HepG2 (cell line): Measurements from ENCODE around the gene PTGIS. TPM values are rescaled to one million over a fixed set of nuclear protein-coding genes. Genes with fewer than 3 reads are reported as not detected.
A peak's percentile ranks its signal among the peaks of the same experiment; 100 is the strongest.

Experiments
- CAMTA2 ChIP-seq: sonication (generic); formaldehyde crosslinking; IDR thresholded peaks from 2 replicates; pipeline ENCODE4 v1.4.0; 2020; ENCODE audit warnings: mild to moderate bottlenecking, missing genetic modification reagents, borderline replicate concordance
- HOXA5 ChIP-seq: sonication (generic); formaldehyde crosslinking; IDR thresholded peaks from 2 replicates; pipeline ENCODE4 v1.4.0; 2020; ENCODE audit warnings: missing genetic modification reagents
- KDM2A ChIP-seq: sonication (generic); formaldehyde crosslinking; IDR thresholded peaks from 2 replicates; pipeline ENCODE4 v1.4.0; 2020; ENCODE audit warnings: low read depth, missing genetic modification reagents, borderline replicate concordance
- KDM3A ChIP-seq: IDR thresholded peaks from 2 replicates; pipeline ENCODE4 v1.6.1; 2018; ENCODE audit warnings: low read depth, missing compliant biosample characterization
- KLF9 ChIP-seq: IDR thresholded peaks from 2 replicates; pipeline ENCODE4 v1.6.1; 2016; ENCODE audit warnings: low read depth
- MAFK ChIP-seq, 2 experiments: IDR thresholded peaks in 1 of 2; conservative IDR thresholded peaks in 1 of 2; 2 replicates each; pipeline ENCODE4 v1.6.1; 2011; ENCODE audit warnings: improper control_type of control experiment in 2 of 2, low read length in 2 of 2
- MIER3 ChIP-seq: IDR thresholded peaks from 2 replicates; pipeline ENCODE4 v1.6.1; 2016; ENCODE audit warnings: missing compliant biosample characterization, borderline replicate concordance
- SAFB2 ChIP-seq: sonication (generic); formaldehyde crosslinking; IDR thresholded peaks from 2 replicates; pipeline ENCODE4 v1.5.1; 2020; ENCODE audit warnings: missing genetic modification reagents, low read depth, mild to moderate bottlenecking, borderline replicate concordance
- SNRNP70 ChIP-seq: fragments of 200-400 bp; formaldehyde crosslinking; IDR thresholded peaks from 2 replicates; pipeline ENCODE4 v1.6.1; 2017; ENCODE audit warnings: mild to moderate bottlenecking, low read depth, low read length, moderate library complexity
- STAG1 ChIP-seq: sonication (generic); formaldehyde crosslinking; IDR thresholded peaks from 2 replicates; pipeline ENCODE4 v1.4.0; 2020; ENCODE audit warnings: missing genetic modification reagents
- STAT5B ChIP-seq: sonication (generic); formaldehyde crosslinking; IDR thresholded peaks from 2 replicates; pipeline ENCODE4 v1.4.0; 2020; ENCODE audit warnings: missing genetic modification reagents
- ZFP37 ChIP-seq: sonication (generic); formaldehyde crosslinking; IDR thresholded peaks from 2 replicates; pipeline ENCODE4 v1.4.0; 2020; ENCODE audit warnings: missing genetic modification reagents, borderline replicate concordance
- ZMYM3 ChIP-seq: sonication (generic); formaldehyde crosslinking; IDR thresholded peaks from 2 replicates; pipeline ENCODE4 v1.5.1; 2020; ENCODE audit warnings: mild to moderate bottlenecking, missing genetic modification reagents
- ZNF121 ChIP-seq: sonication (generic); formaldehyde crosslinking; IDR thresholded peaks from 2 replicates; pipeline ENCODE4 v1.5.0; 2020; ENCODE audit warnings: mild to moderate bottlenecking, missing genetic modification reagents
- ZNF329 ChIP-seq: sonication (generic); formaldehyde crosslinking; IDR thresholded peaks from 2 replicates; pipeline ENCODE4 v1.9.0; 2021; ENCODE audit warnings: low read depth, mild to moderate bottlenecking, missing genetic modification reagents
- ZNF501 ChIP-seq: sonication (generic); formaldehyde crosslinking; IDR thresholded peaks from 2 replicates; pipeline ENCODE4 v1.5.1; 2020; ENCODE audit warnings: mild to moderate bottlenecking, moderate library complexity, missing genetic modification reagents
- ZNF768 ChIP-seq: sonication (generic); formaldehyde crosslinking; IDR thresholded peaks from 2 replicates; pipeline ENCODE4 v1.4.0; 2020; ENCODE audit warnings: missing genetic modification reagents
- ZNF776 ChIP-seq: sonication (generic); formaldehyde crosslinking; IDR thresholded peaks from 2 replicates; pipeline ENCODE4 v1.4.0; 2020; ENCODE audit warnings: mild to moderate bottlenecking, missing genetic modification reagents
- ZNF792 ChIP-seq: IDR thresholded peaks from 2 replicates; pipeline ENCODE4 v1.6.1; 2016
- ZSCAN29 ChIP-seq: sonication (generic); formaldehyde crosslinking; conservative IDR thresholded peaks from 2 replicates; pipeline ENCODE4 v1.4.0; 2020; ENCODE audit warnings: mild to moderate bottlenecking, missing genetic modification reagents
- polyA plus RNA-seq, 8 experiments: library from polyadenylated mRNA; depleted of rRNA in 3 of 8; stranded (reverse) in 7 of 8; unstranded in 1 of 8; fragments of >200 nt; fragmentation: Illumina TruSeq in 4 of 8; extraction: Trizol in 4 of 8; gene quantifications; 2 replicates each; pipeline versions ENCODE4 v1.2.1 to v1.2.3, GENCODE V29; 2011 to 2016; ENCODE audit warnings: low read depth in 4 of 8, missing spikeins in 1 of 8, mixed read lengths in 1 of 8; ENCODE audit not compliant: insufficient read depth in 1 of 8
- total RNA-seq, 5 experiments: library from RNA; depleted of rRNA; stranded (reverse); fragments of >200 nt; fragmentation: Illumina TruSeq; extraction: Trizol; gene quantifications; 2 replicates each; pipeline ENCODE4 v1.2.3, GENCODE V29; 2016; ENCODE audit warnings: low read depth in 1 of 5
- TF ChIP-seq, protein P1 (sequence below): sonication (generic); formaldehyde crosslinking; IDR thresholded peaks from 2 replicates; pipeline ENCODE4 v1.4.0; 2020; ENCODE audit warnings: mild to moderate bottlenecking, missing genetic modification reagents
- TF ChIP-seq, protein P2 (sequence below): fragments of 450-650 bp; IDR thresholded peaks from 2 replicates; pipeline ENCODE4 v1.6.1; 2017
- TF ChIP-seq, protein P3 (sequence below): sonication (generic); formaldehyde crosslinking; IDR thresholded peaks from 2 replicates; pipeline ENCODE4 v1.5.0; 2020; ENCODE audit warnings: mild to moderate bottlenecking, missing genetic modification reagents

Gene PTGIS
- total and polyA plus RNA-seq, 2 of the 13 experiments (the other 11 are each of a cell fraction or from before 2014, with no cell fraction given): not detected

DNA sequence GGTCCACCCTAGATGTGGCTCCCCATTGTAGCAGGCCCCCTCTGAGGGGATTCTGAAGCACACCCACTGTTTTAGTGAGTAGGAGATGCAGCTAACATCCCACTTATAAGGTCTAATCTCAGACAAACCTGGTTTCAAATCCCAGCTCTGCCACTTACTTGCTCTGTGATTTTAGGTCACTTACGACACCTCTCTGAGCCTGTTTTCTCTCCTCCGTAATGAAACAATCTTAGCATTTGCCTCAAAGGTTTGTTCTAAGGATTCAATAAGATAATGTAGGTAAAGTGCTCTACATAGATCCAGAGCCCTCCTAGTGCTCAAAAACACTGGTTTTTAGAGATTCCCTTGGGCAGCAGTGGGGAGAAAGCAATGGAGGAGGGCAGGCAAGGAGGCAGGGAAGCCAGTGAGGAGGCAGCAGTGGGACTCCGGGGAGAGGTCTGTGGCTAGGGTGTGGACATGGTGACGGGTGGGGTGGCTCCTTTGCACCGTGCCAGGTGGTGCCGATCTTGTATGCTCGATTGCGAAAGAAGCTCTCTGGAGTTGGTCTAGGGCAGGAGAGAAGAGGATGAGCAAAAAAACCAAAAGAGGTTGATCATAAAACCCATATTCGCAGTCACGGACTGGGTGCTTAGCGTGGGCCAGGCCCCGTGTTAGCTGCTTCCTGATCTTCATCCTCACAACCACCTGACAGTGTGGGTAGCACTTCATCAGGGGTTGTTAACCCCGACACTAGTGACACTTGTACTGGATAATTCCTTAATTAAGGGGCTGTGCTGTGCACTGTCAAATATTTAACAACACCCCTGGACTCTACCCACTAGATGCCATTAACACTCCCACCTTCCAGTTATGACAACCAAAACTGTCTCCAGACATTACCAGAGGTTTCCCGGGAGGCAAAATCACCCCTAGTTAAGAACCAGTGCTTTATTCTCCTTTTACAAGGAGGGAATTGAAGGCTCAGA lies 16.8 kb upstream of the PTGIS start (continued):
- TF ChIP-seq ZNF329 (CRISPR knock-in tag): no peak
- no peak for TF ChIP-seq STAG1 (CRISPR knock-in tag)
- no peak for TF ChIP-seq ZNF792 (CRISPR knock-in tag)
- no peak for TF ChIP-seq MAFK (conservative IDR thresholded peaks at IDR 0.05 in 1 of 2, IDR thresholded peaks at IDR 0.05 in 1 of 2; ENCODE audit: low read length in 2 of 2)
- no peak for TF ChIP-seq HOXA5 (CRISPR knock-in tag)
- TF ChIP-seq ZFP37 (CRISPR knock-in tag): no peak
- peak; percentile 76; the same call in 1 of the 2 replicates for TF ChIP-seq CAMTA2 (CRISPR knock-in tag)
- TF ChIP-seq ZSCAN29 (CRISPR knock-in tag): no peak; the same call in 1 of the 2 replicates
- TF ChIP-seq KDM3A: no peak; the same call in 1 of the 2 replicates
- TF ChIP-seq SAFB2 (CRISPR knock-in tag): peak; percentile 20; the same call in 1 of the 2 replicates
- peak; percentile 28 for TF ChIP-seq ZNF768 (CRISPR knock-in tag)
- no peak for TF ChIP-seq KLF9 (CRISPR knock-in tag)
- no peak for TF ChIP-seq STAT5B
- peak; percentile 51; the same call in 1 of the 2 replicates for TF ChIP-seq ZNF776 (CRISPR knock-in tag)
- TF ChIP-seq, protein P1, sequence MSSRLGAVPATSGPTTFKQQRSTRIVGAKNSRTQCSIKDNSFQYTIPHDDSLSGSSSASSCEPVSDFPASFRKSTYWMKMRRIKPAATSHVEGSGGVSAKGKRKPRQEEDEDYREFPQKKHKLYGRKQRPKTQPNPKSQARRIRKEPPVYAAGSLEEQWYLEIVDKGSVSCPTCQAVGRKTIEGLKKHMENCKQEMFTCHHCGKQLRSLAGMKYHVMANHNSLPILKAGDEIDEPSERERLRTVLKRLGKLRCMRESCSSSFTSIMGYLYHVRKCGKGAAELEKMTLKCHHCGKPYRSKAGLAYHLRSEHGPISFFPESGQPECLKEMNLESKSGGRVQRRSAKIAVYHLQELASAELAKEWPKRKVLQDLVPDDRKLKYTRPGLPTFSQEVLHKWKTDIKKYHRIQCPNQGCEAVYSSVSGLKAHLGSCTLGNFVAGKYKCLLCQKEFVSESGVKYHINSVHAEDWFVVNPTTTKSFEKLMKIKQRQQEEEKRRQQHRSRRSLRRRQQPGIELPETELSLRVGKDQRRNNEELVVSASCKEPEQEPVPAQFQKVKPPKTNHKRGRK: 0 out of 2 replicates have a peak, but pooled peaks have one; percentile 19
- peak; percentile 23; the same call in 1 of the 2 replicates for TF ChIP-seq ZNF121 (CRISPR knock-in tag)
- peak; percentile 15; the same call in 1 of the 2 replicates for TF ChIP-seq ZNF501
- peak; percentile 7; the same call in 1 of the 2 replicates for TF ChIP-seq KDM2A (CRISPR knock-in tag)
- no peak; the same call in 1 of the 2 replicates for TF ChIP-seq ZMYM3 (CRISPR knock-in tag)
- TF ChIP-seq MIER3 (CRISPR knock-in tag): no peak
- TF ChIP-seq, protein P2, sequence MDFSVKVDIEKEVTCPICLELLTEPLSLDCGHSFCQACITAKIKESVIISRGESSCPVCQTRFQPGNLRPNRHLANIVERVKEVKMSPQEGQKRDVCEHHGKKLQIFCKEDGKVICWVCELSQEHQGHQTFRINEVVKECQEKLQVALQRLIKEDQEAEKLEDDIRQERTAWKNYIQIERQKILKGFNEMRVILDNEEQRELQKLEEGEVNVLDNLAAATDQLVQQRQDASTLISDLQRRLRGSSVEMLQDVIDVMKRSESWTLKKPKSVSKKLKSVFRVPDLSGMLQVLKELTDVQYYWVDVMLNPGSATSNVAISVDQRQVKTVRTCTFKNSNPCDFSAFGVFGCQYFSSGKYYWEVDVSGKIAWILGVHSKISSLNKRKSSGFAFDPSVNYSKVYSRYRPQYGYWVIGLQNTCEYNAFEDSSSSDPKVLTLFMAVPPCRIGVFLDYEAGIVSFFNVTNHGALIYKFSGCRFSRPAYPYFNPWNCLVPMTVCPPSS: no peak
- TF ChIP-seq, protein P3, sequence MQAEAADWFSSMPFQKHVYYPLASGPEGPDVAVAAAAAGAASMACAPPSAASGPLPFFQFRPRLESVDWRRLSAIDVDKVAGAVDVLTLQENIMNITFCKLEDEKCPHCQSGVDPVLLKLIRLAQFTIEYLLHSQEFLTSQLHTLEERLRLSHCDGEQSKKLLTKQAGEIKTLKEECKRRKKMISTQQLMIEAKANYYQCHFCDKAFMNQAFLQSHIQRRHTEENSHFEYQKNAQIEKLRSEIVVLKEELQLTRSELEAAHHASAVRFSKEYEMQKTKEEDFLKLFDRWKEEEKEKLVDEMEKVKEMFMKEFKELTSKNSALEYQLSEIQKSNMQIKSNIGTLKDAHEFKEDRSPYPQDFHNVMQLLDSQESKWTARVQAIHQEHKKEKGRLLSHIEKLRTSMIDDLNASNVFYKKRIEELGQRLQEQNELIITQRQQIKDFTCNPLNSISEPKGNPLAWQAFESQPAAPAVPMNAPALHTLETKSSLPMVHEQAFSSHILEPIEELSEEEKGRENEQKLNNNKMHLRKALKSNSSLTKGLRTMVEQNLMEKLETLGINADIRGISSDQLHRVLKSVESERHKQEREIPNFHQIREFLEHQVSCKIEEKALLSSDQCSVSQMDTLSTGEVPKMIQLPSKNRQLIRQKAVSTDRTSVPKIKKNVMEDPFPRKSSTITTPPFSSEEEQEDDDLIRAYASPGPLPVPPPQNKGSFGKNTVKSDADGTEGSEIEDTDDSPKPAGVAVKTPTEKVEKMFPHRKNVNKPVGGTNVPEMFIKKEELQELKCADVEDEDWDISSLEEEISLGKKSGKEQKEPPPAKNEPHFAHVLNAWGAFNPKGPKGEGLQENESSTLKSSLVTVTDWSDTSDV (CRISPR knock-in tag): no peak
- TF ChIP-seq SNRNP70: no peak
